ENCODE data around the gene PCDHB5.
"Not testable (repeated sequence)": the region's sequence is repeated elsewhere in the genome, so short reads cannot be mapped to it uniquely, and the experiment has no call there.

The PCDHB5 gene

GRCh38 chr5:141155540-141156374 lies 20.8 kb downstream of the PCDHB5 start:
- no peak for DNase-seq

DNA sequence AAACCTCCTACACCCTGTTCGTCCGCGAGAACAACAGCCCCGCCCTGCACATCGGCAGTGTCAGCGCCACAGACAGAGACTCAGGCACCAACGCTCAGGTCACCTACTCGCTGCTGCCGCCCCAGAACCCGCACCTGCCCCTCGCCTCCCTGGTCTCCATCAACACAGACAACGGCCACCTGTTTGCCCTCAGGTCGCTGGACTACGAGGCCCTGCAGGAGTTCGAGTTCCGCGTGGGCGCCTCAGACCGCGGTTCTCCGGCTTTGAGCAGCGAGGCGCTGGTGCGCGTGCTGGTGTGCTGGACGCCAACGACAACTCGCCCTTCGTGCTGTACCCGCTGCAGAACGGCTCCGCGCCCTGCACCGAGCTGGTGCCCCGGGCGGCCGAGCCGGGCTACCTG lies 22.4 kb downstream of the PCDHB5 start:
- DNase-seq: not testable (repeated sequence)

GRCh38 chr5:141157901-141158300 lies 22.9 kb downstream of the PCDHB5 start:
- not testable (repeated sequence) for DNase-seq

DNA sequence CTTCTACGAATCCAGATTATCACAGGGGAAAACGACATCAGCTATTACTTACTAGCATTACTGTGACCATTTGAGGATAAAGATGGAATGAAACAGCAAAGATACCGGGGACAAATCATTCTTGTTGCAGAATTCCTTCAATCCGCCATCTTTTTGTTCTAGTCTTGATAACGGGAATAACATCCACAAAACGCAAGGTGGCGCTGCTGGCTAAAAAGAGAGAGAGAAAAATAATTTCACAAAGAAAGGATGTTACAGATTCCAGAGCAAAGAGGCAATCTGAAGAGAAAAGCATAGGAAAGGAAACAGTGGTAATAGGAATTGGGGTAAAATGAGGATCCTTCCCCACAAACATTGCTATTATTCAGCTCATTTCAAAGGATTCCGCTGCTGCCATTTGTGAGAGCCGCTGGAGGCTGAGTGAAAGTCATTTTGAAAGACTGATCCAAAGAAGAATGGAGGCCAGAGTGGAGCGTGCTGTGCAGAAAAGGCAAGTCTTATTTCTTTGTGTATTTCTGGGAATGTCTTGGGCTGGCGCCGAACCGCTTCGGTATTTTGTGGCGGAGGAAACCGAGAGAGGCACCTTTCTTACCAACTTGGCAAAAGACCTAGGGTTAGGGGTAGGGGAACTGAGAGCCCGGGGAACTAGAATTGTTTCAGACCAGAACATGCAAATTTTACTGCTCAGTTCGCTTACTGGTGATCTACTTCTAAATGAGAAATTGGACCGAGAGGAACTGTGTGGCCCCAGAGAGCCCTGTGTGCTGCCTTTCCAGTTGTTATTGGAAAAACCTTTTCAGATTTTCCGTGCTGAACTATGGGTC lies 37.6 kb downstream of the PCDHB5 start, which contains the start of gene PCDHB7:
PCDHB7 (plus strand) TSS at position 264 of the 824 bp plus-strand sequence; CDS start at position 456, 192 bp downstream.
- peak; percentile 6 for DNase-seq

DNA sequence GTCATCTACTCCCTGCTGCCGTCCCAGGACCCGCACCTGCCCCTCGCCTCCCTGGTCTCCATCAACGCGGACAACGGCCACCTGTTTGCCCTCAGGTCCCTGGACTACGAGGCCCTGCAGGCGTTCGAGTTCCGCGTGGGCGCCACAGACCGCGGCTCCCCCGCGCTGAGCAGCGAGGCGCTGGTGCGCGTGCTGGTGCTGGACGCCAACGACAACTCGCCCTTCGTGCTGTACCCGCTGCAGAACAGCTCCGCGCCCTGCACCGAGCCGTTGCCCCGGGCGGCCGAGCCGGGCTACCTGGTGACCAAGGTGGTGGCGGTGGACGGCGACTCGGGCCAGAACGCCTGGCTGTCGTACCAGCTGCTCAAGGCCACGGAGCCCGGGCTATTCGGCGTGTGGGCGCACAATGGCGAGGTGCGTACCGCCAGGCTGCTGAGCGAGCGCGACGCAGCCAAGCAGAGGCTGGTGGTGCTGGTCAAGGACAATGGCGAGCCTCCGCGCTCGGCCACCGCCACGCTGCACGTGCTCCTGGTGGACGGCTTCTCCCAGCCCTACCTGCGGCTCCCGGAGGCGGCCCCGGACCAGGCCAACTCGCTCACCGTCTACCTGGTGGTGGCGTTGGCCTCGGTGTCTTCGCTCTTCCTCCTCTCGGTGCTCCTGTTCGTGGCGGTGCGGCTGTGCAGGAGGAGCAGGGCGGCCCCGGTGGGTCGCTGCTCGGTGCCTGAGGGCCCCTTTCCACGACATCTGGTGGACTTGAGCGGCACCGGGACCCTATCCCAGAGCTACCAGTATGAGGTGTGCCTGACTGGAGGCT lies 39.5 kb downstream of the PCDHB5 start:
- DNase-seq: not testable (repeated sequence)

- no peak for DNase-seq
Measured at GRCh38 chr5:141175933-141176332, 40.9 kb downstream of the PCDHB5 start.

DNA sequence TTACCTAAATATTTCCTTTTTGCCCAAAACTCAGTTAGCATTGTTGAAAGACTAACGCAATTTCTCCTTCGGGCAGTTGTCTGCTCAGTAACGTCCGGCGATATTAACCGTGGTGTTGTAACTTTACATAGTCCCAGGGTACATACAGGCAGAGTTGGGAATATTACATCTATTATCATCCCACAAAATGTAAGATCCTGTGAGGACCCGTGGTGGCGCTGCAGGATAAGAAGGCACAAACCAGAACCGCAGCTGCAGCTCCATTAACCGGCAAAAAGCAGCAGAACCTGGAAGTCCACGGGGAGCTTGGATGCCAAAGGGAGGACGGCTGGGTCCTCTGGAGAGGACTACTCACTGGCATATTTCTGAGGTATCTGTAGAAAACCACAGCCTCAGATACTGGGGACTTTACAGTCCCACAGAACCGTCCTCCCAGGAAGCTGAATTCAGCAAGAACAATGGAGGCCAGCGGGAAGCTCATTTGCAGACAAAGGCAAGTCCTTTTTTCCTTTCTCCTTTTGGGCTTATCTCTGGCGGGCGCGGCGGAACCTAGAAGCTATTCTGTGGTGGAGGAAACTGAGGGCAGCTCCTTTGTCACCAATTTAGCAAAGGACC lies 42.7 kb downstream of the PCDHB5 start, which contains the start of gene PCDHB8:
PCDHB8 (plus strand) TSS at position 214 of the 615 bp plus-strand sequence; CDS start at position 459, 245 bp downstream.
- not testable (repeated sequence) for DNase-seq

- not testable (repeated sequence) for DNase-seq
Measured at GRCh38 chr5:141179371-141179770, 44.4 kb downstream of the PCDHB5 start.

DNA sequence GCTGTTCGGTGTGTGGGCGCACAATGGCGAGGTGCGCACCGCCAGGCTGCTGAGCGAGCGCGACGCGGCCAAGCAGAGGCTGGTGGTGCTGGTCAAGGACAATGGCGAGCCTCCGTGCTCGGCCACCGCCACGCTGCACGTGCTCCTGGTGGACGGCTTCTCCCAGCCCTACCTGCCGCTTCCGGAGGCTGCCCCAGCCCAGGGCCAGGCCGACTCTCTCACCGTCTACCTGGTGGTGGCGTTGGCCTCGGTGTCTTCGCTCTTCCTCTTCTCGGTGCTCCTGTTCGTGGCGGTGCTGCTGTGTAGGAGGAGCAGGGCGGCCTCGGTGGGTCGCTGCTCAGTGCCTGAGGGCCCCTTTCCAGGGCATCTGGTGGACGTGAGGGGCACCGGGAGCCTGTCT lies 44.9 kb downstream of the PCDHB5 start:
- not testable (repeated sequence) for DNase-seq

GRCh38 chr5:141180313-141180712 lies 45.3 kb downstream of the PCDHB5 start:
- no peak for DNase-seq

DNA sequence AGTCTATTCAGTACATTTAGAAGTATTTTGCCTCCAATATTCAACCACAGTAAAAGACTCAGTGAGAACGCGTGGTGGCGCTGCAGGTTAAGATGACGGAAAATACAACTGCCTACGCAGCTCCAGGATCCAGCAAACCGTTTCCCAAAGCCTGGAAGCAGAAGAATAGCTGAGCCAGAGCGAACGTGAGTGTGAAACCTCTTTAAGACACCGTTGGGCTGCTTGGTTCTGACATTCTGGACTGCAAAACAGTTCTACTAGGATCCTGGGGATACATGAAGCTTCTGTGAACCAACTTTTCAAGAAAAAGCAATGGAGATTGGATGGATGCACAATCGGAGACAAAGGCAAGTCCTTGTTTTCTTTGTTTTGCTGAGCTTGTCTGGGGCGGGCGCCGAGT lies 47.2 kb downstream of the PCDHB5 start, which contains the start of gene PCDHB16:
PCDHB16 (plus strand) TSS at position 140 of the 400 bp plus-strand sequence; CDS start at position 313, 173 bp downstream.
- DNase-seq: no peak

GRCh38 chr5:141184117-141184855 lies 49.3 kb downstream of the PCDHB5 start:
- DNase-seq: not testable (repeated sequence)

DNA sequence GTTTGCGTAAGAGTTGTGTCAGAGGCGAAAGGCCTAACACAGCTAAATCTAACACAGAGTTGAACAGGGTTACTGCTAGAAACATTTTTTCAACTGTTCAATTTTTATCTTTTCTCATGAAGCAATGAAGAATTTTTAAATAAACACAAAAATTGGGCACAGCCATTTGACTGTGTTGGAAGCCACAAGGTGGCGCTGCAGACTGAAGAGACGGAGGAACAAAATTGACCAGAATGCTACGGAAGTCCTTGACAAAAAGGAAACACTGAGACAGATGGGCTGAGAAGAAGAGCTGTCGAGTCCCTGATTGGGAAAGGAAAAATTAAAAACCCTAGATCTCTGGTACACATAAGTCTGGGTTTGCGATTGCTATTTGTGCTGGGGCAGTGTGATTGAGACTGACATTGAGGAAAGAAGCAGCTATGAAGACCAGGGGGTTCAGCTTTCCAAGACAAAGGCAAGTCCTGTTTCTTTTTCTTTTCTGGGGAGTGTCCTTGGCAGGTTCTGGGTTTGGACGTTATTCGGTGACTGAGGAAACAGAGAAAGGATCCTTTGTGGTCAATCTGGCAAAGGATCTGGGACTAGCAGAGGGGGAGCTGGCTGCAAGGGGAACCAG lies 52.0 kb downstream of the PCDHB5 start, which contains the start of gene PCDHB9:
PCDHB9 (plus strand) TSS at position 265 of the 616 bp plus-strand sequence; CDS start at position 423, 158 bp downstream.
- peak; percentile 37 for DNase-seq

Measured in activated naive CD4-positive, alpha-beta T cell treated with Interleukin-2 at 50 U/mL for 16 hours (primary cell).